Activated naive CD4-positive, alpha-beta T cell treated with anti-CD3 and anti-CD28 coated beads, Interleukin-2, amount 10 ng/mL, durations not matched to agents 7 days and 5 days (primary cell): ENCODE results near the gene TBX4.
"Not testable (repeated sequence)": the region's sequence is repeated elsewhere in the genome, so short reads cannot be mapped to it uniquely, and the experiment has no call there.

ENCODE experiments used
- CTCF ChIA-PET: fragments of 350-600 bp; sonication (Branson Sonifier 250); formaldehyde crosslinking; loops from one replicate; lab custom pipeline; 2021; ENCODE audit warnings: antibody characterized with exemption; lab: Charles Lee
- DNase-seq: peaks from one replicate; pipeline ENCODE4 v3.0.0-alpha.2; 2020
- H3K27ac Mint-ChIP-seq: one replicate; pipeline ENCODE4 v1.8.0; 2021; ENCODE audit warnings: mild to moderate bottlenecking, moderate library complexity, mixed read lengths
- H3K27me3 Mint-ChIP-seq: one replicate; pipeline ENCODE4 v1.8.0; 2021; ENCODE audit warnings: mild to moderate bottlenecking, mixed read lengths
- H3K36me3 Mint-ChIP-seq: one replicate; pipeline ENCODE4 v1.8.0; 2021; ENCODE audit warnings: mixed read lengths
- H3K4me1 Mint-ChIP-seq: one replicate; pipeline ENCODE4 v1.8.0; 2021; ENCODE audit warnings: mixed read lengths
- H3K4me3 Mint-ChIP-seq: one replicate; pipeline ENCODE4 v1.8.0; 2021; ENCODE audit warnings: mild to moderate bottlenecking, moderate library complexity, mixed read lengths
- H3K9me3 Mint-ChIP-seq: one replicate; pipeline ENCODE4 v1.8.0; 2021; ENCODE audit warnings: mixed read lengths

TBX4 gene

DNA sequence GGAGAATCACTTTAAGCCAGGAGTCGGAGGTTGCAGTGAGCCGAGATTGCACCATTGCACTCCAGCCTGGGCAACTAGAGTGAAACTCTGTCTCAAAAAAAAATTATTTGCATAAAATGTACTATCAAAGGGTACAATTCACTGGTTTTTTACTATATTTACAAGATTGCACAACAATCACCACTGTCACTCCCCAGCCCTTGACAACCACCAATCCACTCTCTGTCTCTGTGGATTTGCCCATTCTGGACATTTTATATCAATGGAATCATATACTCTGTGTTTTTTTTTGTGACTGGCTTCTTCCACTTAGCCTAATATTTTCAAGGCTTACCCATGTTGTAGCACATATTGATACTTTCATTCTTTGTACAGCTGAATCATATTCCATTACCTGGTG, 33.8 kb upstream of the TBX4 start:
- CTCF ChIA-PET: interaction anchor here (1.2 kb wide), 1 partner anchor 30 kb away, joined by 3 read pairs; no protein-coding TSS in a partner anchor
- Mint-ChIP-seq H3K4me3 (no peak overlapping the region), H3K27ac (no peak overlapping the region), H3K36me3 (no peaks in the 10 kb centered on the region), H3K4me1 (peaks cover 3% of the 10 kb centered on the region), H3K27me3 (peaks cover 81% of the 10 kb centered on the region), H3K9me3 (no peaks in the 10 kb centered on the region)
- DNase-seq: no peak

DNA sequence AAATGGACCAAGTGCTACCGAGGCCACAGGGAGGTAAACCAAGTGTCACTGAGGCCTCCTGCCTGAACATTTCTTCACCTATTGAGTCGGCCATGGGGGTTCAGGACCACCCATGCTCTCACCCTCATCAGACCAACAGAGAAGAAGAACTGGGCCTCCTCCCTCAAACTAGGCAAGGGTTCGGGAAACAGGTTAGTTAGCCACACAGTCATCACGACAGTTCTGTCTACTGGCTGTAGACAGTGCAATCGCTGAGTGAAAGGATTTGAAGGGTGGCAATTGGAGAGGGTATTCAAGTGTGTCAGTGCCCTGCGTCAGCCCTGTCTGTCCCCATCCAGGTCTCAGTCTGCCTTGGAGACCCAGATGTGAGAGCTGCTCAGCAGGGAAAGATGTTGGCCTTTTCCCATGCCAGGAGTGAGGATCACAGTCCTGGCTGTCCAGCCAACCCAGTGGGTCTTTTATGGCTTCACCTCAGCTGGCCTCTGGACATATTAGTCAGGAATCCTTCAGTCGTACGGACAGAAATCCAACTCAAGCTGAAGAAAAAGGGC, 32.7 kb upstream of the TBX4 start:
- peaks cover 77% of the 10 kb centered on the region for H3K27me3 Mint-ChIP-seq
- DNase-seq: no peak
- no peaks in the 10 kb centered on the region for H3K9me3 Mint-ChIP-seq
- H3K27ac Mint-ChIP-seq: no peak overlapping the region
- CTCF ChIA-PET: no interaction called here
- no peaks in the 10 kb centered on the region for H3K36me3 Mint-ChIP-seq
- peaks cover 2% of the 10 kb centered on the region for H3K4me1 Mint-ChIP-seq
- H3K4me3 Mint-ChIP-seq: no peak overlapping the region

DNA sequence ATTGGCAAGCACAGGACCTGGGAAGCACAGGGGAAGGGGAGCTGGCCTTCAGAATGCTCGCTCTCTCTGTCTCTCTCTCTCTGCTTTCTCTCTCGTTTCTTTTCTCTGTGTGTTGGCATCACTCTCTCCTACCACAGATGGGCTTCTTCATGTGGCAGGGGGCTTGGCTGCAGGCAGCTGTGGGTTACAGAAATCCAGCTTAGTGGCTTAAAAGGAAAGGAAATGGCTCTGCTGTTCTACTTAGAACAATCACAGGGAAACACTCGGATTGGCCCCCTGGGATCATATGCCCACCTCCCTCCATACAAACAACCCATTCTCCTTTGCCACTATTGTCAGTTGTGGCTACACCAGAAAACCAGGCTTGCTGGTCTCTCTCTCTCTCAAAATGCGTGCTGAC, 32.2 kb upstream of the TBX4 start:
- H3K9me3 Mint-ChIP-seq: no peaks in the 10 kb centered on the region
- H3K27ac Mint-ChIP-seq: no peak overlapping the region
- DNase-seq: no peak
- H3K36me3 Mint-ChIP-seq: no peaks in the 10 kb centered on the region
- CTCF ChIA-PET: no interaction called here
- H3K4me3 Mint-ChIP-seq: no peak overlapping the region
- H3K4me1 Mint-ChIP-seq: peaks cover 2% of the 10 kb centered on the region
- peaks cover 74% of the 10 kb centered on the region for H3K27me3 Mint-ChIP-seq

DNA sequence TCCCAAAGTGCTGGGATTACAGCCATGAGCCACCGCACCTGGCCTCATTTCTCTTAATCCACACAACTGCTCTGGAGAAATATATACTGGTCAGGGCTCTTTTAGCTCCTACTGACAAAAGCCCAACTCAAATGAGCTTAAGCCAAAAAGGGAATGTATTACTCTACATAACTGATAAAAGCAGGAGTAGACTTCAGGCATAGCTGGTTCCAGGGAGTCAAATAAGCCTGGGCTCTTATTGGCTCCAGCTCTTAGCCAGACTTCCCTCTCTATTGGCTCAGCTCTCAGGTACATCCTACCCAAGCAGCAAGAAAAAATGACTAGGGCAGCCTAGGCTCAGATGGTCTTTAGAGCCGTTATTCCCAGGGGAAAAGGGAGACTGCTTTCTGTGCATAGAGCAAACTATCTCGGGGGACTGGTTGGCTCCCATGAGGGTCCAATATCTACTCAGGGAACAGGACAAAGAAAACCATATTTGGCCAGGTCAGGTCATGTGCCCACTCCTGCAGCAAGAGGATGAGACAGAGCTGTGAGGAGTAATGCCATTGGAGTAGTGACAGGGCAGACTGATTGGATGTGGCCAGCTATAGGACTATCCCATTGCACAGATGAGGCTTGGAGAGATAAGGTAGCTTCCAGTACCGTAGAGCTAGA, 31.4 kb upstream of the TBX4 start:
- Mint-ChIP-seq H3K27ac (no peak overlapping the region), H3K4me3 (no peak overlapping the region), H3K27me3 (peaks cover 73% of the 10 kb centered on the region), H3K9me3 (no peaks in the 10 kb centered on the region), H3K4me1 (peaks cover 2% of the 10 kb centered on the region), H3K36me3 (no peaks in the 10 kb centered on the region)
- no peak for DNase-seq
- CTCF ChIA-PET: no interaction called here

DNA sequence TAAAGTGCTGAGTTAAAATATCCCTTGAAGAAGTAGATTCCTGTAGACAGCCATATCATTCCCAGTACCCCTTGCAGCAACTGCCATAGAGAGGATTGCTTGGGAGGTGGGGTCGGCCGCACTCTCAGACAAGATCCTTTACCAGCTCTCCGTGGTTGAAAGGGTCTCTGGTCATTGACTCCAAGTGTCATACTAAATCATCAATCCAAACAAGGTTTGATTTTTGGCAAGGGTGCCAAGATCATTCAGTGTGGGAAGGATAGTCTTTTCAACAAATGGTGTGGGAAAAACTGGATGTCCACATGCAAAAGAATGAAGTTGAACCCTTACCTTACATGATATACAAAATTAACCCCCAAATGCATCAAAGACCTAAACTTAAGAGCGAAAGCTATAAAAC, 30.8 kb upstream of the TBX4 start:
- no peak overlapping the region for H3K4me3 Mint-ChIP-seq
- no peak for DNase-seq
- H3K4me1 Mint-ChIP-seq: peaks cover 2% of the 10 kb centered on the region
- no peaks in the 10 kb centered on the region for H3K9me3 Mint-ChIP-seq
- CTCF ChIA-PET: no interaction called here
- peaks cover 73% of the 10 kb centered on the region for H3K27me3 Mint-ChIP-seq
- no peak overlapping the region for H3K27ac Mint-ChIP-seq
- H3K36me3 Mint-ChIP-seq: no peaks in the 10 kb centered on the region

DNA sequence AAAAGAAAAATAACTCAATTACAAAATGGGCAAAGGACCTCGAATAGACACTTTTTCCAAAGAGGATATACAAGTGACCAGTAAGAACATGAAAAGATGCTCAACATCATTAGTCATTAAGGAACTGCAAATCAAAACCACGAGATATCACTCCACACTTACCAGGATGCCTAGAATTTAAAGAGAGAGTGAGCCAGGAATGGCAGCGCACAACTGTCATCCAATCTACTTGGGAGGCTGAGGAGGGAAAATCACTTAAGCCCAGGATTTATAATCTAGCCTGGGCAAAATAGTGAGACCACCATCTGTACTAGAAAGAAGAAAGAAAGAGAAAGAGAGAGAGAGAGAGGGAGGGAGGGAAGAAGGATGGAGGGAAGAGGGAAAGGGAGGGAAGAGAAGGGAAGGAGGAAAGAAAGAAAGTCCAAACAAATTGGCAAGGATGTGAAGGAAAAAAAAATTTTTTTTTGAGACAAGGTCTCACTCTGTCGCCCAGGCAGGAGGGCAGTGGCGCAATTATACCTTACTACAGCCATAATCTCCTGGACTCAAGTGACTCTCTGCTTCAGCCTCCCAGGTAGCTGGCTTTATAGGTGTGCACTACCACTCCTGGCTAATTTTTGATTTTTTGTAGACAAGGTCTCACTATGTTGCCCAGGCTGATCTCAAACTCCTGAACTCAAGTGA, 30.0 kb upstream of the TBX4 start:
- CTCF ChIA-PET: interaction anchor here (1.7 kb wide), 1 partner anchor 10 kb away, joined by 4 read pairs; no protein-coding TSS in a partner anchor
- Mint-ChIP-seq H3K27ac (no peak overlapping the region), H3K4me1 (no peaks in the 10 kb centered on the region), H3K9me3 (no peaks in the 10 kb centered on the region), H3K36me3 (no peaks in the 10 kb centered on the region), H3K27me3 (peaks cover 71% of the 10 kb centered on the region), H3K4me3 (no peak overlapping the region)
- no peak for DNase-seq

DNA sequence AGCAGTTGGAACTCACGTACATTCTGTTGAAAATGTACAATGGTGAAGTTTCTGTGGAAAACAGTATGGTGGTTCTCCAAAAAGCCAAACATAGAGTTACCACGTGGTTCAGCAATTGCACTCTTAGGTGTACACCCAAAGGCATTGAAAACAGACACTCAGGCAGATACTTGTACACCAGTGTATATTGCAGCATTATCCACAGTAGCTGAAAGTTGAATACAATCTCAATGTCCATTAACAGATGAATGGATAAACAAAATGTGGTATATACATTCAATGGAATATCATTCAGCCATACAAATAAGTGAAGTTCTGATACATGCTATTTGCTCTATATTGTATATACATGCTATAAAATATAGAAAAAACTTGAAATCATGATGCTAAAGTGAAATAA, 29.4 kb upstream of the TBX4 start:
- Mint-ChIP-seq H3K9me3 (no peaks in the 10 kb centered on the region), H3K27ac (no peak overlapping the region), H3K27me3 (peaks cover 70% of the 10 kb centered on the region), H3K4me1 (no peaks in the 10 kb centered on the region), H3K36me3 (no peaks in the 10 kb centered on the region), H3K4me3 (no peak overlapping the region)
- CTCF ChIA-PET: interaction anchor here (1.7 to 2.3 kb wide), 2 partner anchors 9 to 11 kb away, joined by 4 to 5 read pairs; no protein-coding TSS in a partner anchor
- no peak for DNase-seq

DNA sequence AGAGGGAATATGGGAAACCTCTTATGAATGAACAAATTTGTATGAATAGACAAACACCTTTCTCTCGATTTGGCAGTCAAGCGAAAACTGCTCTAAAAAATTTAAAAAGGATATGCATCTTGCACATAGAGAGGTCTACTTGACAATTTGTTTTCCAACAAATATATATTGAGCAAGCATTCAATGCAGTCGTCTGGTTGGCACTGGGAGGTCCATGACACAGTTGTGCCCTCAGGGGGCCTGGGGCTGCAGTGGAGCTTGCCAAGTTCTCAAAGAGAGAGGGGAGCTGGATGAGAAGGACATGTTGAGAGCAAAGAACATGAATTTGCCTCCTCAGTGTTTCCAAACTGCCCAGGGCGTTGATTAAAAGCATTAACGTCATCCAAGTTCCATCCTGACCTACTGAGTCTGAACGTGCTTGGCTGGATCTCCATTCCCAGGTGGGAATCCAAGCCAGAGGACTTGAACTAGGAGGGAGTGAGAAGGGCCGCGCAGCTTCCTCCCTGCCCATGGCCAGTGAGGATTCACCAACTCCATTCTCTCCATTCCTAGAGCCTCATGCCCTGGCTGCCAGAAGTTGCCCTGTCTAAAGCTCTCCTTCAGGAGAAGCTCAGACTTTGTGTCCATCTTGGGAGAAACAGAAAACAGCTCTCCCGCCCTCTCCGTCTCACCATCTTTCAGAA, 28.1 kb upstream of the TBX4 start:
- Mint-ChIP-seq H3K9me3 (no peaks in the 10 kb centered on the region), H3K4me1 (no peaks in the 10 kb centered on the region), H3K36me3 (no peaks in the 10 kb centered on the region), H3K27ac (no peak overlapping the region), H3K27me3 (peaks cover 70% of the 10 kb centered on the region), H3K4me3 (no peak overlapping the region)
- no peak for DNase-seq
- CTCF ChIA-PET: interaction anchor here (2.3 kb wide), 1 partner anchor 10 kb away, joined by 5 read pairs; no protein-coding TSS in a partner anchor

DNA sequence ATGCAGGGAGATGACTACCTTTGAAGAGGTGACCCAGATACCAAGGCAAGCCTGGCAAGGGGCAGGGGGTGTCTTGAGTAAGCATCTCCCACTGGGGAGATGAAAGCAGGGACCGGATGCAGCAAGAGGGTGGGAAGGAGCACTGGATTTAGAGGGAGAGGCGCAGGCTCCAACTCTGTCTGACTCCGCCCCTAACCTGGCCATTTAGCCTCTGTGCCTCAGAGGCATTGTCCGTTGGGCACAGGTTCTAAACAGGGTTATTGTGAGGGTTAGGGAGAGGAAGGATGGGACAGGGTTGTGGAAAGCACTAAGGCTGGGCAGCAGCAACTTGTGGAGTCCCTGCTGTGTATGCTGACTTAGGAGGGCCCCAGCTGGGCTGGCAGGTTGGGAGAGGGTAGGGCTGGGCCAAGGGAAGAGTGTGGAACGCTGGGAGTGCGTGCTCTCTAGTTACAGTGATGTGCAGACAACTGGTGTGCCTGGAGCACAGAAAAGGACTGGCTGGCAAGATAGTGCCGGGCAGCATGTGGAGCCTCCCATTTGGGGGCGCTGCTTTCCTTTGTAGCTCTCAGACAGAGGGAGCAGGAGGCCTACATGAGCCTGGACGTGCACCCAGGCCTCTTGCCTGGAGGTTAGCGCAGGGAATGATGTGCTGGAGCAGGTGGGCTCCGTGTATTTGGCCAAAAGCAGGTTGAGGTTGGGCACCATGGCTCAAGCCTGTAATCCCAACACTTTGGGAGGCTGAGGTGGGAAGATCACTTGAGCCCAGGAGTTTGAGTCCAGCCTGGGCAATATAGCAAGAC, 26.3 kb upstream of the TBX4 start:
- no peaks in the 10 kb centered on the region for H3K4me1 Mint-ChIP-seq
- no peaks in the 10 kb centered on the region for H3K9me3 Mint-ChIP-seq
- DNase-seq: no peak

DNA sequence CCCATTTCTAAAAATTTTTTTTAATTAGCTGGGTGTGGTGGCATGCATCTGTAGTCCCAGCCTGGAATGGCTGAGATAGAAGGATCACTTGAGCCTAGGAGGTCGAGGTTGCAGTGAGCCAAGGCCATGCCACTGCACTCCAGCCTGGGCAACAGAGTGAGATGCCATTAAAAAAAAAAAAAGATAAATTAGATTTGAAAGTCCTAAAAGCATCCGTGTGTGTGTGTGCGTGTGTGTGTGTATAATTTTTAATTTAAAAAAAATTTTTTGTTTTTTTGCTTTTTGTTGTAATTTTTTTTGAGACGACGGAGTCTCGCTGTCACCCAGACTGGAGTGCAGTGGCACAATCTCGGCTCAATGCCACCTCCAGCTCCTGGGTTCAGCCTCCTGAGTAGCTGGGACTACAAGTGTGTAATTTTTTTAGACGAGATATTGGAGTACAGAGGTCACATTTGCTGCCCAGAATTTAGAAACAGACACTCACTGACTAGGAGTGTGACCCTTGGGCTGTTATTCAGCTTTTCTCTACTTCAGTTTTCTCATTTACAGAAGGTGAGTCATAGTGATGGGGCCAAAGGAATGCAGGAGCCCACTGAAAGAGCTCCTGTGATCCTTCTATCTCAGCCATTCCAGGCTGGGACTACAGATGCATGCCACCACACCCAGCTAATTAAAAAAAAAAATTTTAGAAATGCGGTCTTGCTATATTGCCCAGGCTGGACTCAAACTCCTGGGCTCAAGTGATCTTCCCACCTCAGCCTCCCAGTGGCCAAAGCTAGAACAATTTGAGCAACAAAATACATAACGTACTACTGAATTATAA, 25.5 kb upstream of the TBX4 start:
- no peaks in the 10 kb centered on the region for H3K36me3 Mint-ChIP-seq
- H3K27ac Mint-ChIP-seq: no peak overlapping the region
- no peaks in the 10 kb centered on the region for H3K9me3 Mint-ChIP-seq
- H3K4me3 Mint-ChIP-seq: no peak overlapping the region
- peaks cover 47% of the 10 kb centered on the region for H3K27me3 Mint-ChIP-seq
- CTCF ChIA-PET: interaction anchor here (1.1 to 1.3 kb wide), 2 partner anchors 9 to 11 kb away, joined by 3 to 4 read pairs; no protein-coding TSS in a partner anchor
- no peaks in the 10 kb centered on the region for H3K4me1 Mint-ChIP-seq
- no peak for DNase-seq

More for the DNA sequence above, 26.3 kb upstream of the TBX4 start:
- no peaks in the 10 kb centered on the region for H3K36me3 Mint-ChIP-seq
- H3K27me3 Mint-ChIP-seq: peaks cover 54% of the 10 kb centered on the region
- no peak overlapping the region for H3K4me3 Mint-ChIP-seq
- H3K27ac Mint-ChIP-seq: peak overlapping the region; percentile 47
- CTCF ChIA-PET: interaction anchor here (1.1 kb wide), 1 partner anchor 9 kb away, joined by 4 read pairs; no protein-coding TSS in a partner anchor

DNA sequence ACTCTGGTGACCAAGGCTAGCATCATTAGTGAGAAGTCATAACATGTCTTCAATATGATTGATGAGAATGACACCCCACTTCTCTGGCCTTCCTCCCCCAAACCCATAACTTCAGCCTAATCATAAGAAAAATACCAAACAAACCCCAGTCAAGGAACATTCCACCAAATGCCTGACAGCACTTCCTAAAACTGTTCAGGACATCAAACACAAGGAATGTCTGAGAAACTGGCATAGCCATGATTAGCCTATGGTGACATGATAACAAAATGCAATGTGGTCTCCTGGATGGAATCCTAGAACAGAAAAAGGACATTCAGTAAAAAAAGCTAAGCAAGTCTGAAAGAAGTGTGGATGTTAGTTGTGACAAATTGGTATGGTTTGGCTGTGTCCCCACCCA, 24.7 kb upstream of the TBX4 start:
- no peak overlapping the region for H3K27ac Mint-ChIP-seq
- H3K4me1 Mint-ChIP-seq: no peaks in the 10 kb centered on the region
- DNase-seq: no peak
- no peaks in the 10 kb centered on the region for H3K9me3 Mint-ChIP-seq
- H3K27me3 Mint-ChIP-seq: peaks cover 45% of the 10 kb centered on the region
- CTCF ChIA-PET: interaction anchor here (1.3 kb wide), 1 partner anchor 11 kb away, joined by 3 read pairs; no protein-coding TSS in a partner anchor
- H3K36me3 Mint-ChIP-seq: no peaks in the 10 kb centered on the region
- H3K4me3 Mint-ChIP-seq: no peak overlapping the region

DNA sequence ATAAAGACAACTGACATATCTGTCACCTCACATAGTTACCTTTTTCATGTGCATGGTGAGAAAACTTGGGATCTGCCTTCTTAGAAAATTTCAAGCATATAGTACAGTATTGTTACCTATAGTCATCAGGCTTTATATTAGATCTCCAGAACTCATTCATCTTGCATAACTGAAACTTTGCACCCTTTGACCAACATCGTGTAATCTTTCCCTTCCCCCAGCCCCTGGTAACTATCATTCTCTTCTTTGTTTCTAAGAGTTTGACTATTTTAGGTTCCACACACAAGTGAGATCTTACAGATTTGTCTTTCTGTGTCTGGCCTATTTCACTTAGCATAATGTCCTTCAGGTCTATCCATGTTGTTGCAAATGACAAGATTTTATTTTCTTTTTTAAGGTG, 22.9 kb upstream of the TBX4 start:
- no peak for DNase-seq
- Mint-ChIP-seq H3K4me1 (no peaks in the 10 kb centered on the region), H3K4me3 (no peak overlapping the region), H3K27me3 (peaks cover 39% of the 10 kb centered on the region), H3K27ac (no peak overlapping the region), H3K9me3 (no peaks in the 10 kb centered on the region), H3K36me3 (no peaks in the 10 kb centered on the region)
- CTCF ChIA-PET: no interaction called here

DNA sequence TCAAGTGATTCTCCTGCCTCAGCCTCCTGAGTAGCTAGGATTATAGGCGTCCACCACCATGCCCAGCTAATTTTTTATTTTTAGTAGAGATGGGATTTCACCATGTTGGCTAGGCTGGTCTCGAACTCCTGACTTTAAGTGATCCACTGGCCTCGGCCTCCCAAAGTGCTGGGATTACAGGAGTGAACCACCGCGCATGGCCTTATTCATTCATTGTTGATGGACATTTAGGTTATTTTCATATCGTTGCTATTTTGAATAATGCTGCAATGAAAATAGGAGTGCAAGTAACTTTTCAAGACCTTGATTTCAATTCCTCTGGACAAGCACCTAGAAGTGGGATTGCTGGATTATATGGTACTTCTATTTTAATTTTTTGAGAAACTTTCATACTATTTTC, 22.4 kb upstream of the TBX4 start:
- H3K36me3 Mint-ChIP-seq, CTCF ChIA-PET, H3K27ac Mint-ChIP-seq, H3K9me3 Mint-ChIP-seq, DNase-seq, H3K4me1 Mint-ChIP-seq, H3K4me3 Mint-ChIP-seq: not testable (repeated sequence)
- H3K27me3 Mint-ChIP-seq: peaks cover 39% of the 10 kb centered on the region
